ENCODE data around the gene CCDC9B.

- TF ChIP-seq, protein P1, sequence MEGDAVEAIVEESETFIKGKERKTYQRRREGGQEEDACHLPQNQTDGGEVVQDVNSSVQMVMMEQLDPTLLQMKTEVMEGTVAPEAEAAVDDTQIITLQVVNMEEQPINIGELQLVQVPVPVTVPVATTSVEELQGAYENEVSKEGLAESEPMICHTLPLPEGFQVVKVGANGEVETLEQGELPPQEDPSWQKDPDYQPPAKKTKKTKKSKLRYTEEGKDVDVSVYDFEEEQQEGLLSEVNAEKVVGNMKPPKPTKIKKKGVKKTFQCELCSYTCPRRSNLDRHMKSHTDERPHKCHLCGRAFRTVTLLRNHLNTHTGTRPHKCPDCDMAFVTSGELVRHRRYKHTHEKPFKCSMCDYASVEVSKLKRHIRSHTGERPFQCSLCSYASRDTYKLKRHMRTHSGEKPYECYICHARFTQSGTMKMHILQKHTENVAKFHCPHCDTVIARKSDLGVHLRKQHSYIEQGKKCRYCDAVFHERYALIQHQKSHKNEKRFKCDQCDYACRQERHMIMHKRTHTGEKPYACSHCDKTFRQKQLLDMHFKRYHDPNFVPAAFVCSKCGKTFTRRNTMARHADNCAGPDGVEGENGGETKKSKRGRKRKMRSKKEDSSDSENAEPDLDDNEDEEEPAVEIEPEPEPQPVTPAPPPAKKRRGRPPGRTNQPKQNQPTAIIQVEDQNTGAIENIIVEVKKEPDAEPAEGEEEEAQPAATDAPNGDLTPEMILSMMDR (IDR thresholded peaks at IDR 0.05) = no peak
- TF ChIP-seq POLR2A (IDR thresholded peaks at IDR 0.05; ENCODE audit: low read length) (no peak), PHF8 (IDR thresholded peaks at IDR 0.05; ENCODE audit: borderline replicate concordance, low read depth) (no peak), SMC3 (IDR thresholded peaks at IDR 0.05) (no peak), RARB (CRISPR knock-in tag; IDR thresholded peaks at IDR 0.05) (no peak), USF2 (IDR thresholded peaks at IDR 0.05) (no peak), RAD21 (conservative IDR thresholded peaks at IDR 0.05 in 1 of 2, IDR thresholded peaks at IDR 0.05 in 1 of 2) (no peak), EHMT2 (IDR thresholded peaks at IDR 0.05; ENCODE audit: low read depth) (no peak), ESRRA (IDR thresholded peaks at IDR 0.05; ENCODE audit: borderline replicate concordance, low read length) (no peak), ZFP36 (IDR thresholded peaks at IDR 0.05; ENCODE audit: borderline replicate concordance, partially characterized antibody) (no peak), GATA3 (IDR thresholded peaks at IDR 0.05; ENCODE audit: borderline replicate concordance) (no peak)
- TF ChIP-seq, protein P2, sequence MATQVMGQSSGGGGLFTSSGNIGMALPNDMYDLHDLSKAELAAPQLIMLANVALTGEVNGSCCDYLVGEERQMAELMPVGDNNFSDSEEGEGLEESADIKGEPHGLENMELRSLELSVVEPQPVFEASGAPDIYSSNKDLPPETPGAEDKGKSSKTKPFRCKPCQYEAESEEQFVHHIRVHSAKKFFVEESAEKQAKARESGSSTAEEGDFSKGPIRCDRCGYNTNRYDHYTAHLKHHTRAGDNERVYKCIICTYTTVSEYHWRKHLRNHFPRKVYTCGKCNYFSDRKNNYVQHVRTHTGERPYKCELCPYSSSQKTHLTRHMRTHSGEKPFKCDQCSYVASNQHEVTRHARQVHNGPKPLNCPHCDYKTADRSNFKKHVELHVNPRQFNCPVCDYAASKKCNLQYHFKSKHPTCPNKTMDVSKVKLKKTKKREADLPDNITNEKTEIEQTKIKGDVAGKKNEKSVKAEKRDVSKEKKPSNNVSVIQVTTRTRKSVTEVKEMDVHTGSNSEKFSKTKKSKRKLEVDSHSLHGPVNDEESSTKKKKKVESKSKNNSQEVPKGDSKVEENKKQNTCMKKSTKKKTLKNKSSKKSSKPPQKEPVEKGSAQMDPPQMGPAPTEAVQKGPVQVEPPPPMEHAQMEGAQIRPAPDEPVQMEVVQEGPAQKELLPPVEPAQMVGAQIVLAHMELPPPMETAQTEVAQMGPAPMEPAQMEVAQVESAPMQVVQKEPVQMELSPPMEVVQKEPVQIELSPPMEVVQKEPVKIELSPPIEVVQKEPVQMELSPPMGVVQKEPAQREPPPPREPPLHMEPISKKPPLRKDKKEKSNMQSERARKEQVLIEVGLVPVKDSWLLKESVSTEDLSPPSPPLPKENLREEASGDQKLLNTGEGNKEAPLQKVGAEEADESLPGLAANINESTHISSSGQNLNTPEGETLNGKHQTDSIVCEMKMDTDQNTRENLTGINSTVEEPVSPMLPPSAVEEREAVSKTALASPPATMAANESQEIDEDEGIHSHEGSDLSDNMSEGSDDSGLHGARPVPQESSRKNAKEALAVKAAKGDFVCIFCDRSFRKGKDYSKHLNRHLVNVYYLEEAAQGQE (IDR thresholded peaks at IDR 0.05) = no peak
These were observed 34.4 kb downstream of the CCDC9B start for GRCh38 chr15:40306371-40306770.
